GM23248 (cell line): ENCODE data around the gene CPA1. TPM values are rescaled to one million over a fixed set of nuclear protein-coding genes. Genes with fewer than 3 reads are reported as not detected.
A peak's percentile ranks its signal among the peaks of the same experiment; 100 is the strongest.

ENCODE experiments used
- DNase-seq: peaks from one replicate; pipeline ENCODE4 v3.0.0-alpha.2; 2015
- H2AFZ ChIP-seq: fragments of 200-600 bp; sonication (generic); 2 replicates; pipeline ENCODE4 v1.6.1; 2016; ENCODE audit warnings: antibody characterized with exemption
- H3F3A ChIP-seq: fragments of 200-600 bp; sonication (generic); 2 replicates; pipeline ENCODE4 v1.6.1; 2016; ENCODE audit warnings: mild to moderate bottlenecking, antibody characterized with exemption, mixed run types; ENCODE audit not compliant: insufficient read depth
- H3K27ac ChIP-seq: fragments of 200-600 bp; sonication (generic); 2 replicates; pipeline ENCODE4 v1.5.1; 2016; ENCODE audit warnings: mild to moderate bottlenecking
- H3K27me3 ChIP-seq: fragments of 200-600 bp; sonication (generic); replicated peaks from 2 replicates; pipeline ENCODE4 v1.6.1; 2016; ENCODE audit warnings: mild to moderate bottlenecking; ENCODE audit not compliant: insufficient read depth
- H3K36me3 ChIP-seq: fragments of 200-600 bp; sonication (generic); 2 replicates; pipeline ENCODE4 v1.6.1; 2016; ENCODE audit warnings: low read depth, mild to moderate bottlenecking
- H3K4me1 ChIP-seq: fragments of 200-600 bp; sonication (generic); 2 replicates; pipeline ENCODE4 v1.6.1; 2016; ENCODE audit warnings: mild to moderate bottlenecking; ENCODE audit not compliant: insufficient read depth
- H3K4me2 ChIP-seq: fragments of 200-600 bp; sonication (generic); one replicate; pipeline ENCODE4 v1.6.1; 2016; ENCODE audit warnings: mild to moderate bottlenecking; ENCODE audit not compliant: unreplicated experiment
- H3K4me3 ChIP-seq: fragments of 200-600 bp; sonication (generic); 2 replicates; pipeline ENCODE4 v1.5.1; 2016; ENCODE audit warnings: mild to moderate bottlenecking
- H3K79me2 ChIP-seq: fragments of 200-600 bp; sonication (generic); 2 replicates; pipeline ENCODE4 v1.6.1; 2016; ENCODE audit warnings: mild to moderate bottlenecking; ENCODE audit not compliant: insufficient read depth
- H3K9ac ChIP-seq: fragments of 200-600 bp; sonication (generic); 2 replicates; pipeline ENCODE4 v1.6.1; 2016; ENCODE audit warnings: mild to moderate bottlenecking
- H3K9me2 ChIP-seq: fragments of 200-600 bp; sonication (generic); 2 replicates; pipeline ENCODE4 v1.6.1; 2016; ENCODE audit warnings: mixed run types, mild to moderate bottlenecking, moderate library complexity; ENCODE audit not compliant: insufficient read depth
- H3K9me3 ChIP-seq: fragments of 200-600 bp; sonication (generic); one replicate; pipeline ENCODE4 v1.6.1; 2017; ENCODE audit warnings: low read depth
- H4K20me1 ChIP-seq: fragments of 200-600 bp; sonication (generic); 2 replicates; pipeline ENCODE4 v1.6.0; 2016; ENCODE audit not compliant: insufficient read depth
- EZH2 ChIP-seq: fragments of 200-600 bp; sonication (generic); IDR thresholded peaks from 2 replicates; pipeline ENCODE4 v1.6.1; 2018; ENCODE audit warnings: antibody characterized with exemption, mild to moderate bottlenecking; ENCODE audit not compliant: insufficient read depth, poor library complexity, severe bottlenecking
- EZH2phosphoT487 ChIP-seq: fragments of 200-600 bp; sonication (generic); IDR thresholded peaks from 2 replicates; pipeline ENCODE4 v1.6.1; 2018; ENCODE audit warnings: antibody characterized with exemption, moderate library complexity, mild to moderate bottlenecking, low read depth; ENCODE audit not compliant: insufficient read depth
- WGBS, 2 experiments: methylation state at CpG; one replicate each; pipeline ENCODE4 v1.1.6; 2015 to 2017; ENCODE audit warnings: low lambda C conversion rate in 2 of 2, low coverage in 1 of 2; ENCODE audit errors: missing lambda C conversion rate in 2 of 2; 5-methylcytosine and 5-hydroxymethylcytosine counted together
- in situ Hi-C: fragments of 300-500 bp; cut with MboI; formaldehyde crosslinking; loops from 2 replicates; pipeline ENCODE4 v1.15.0; 2020
- polyA plus RNA-seq: library from polyadenylated mRNA; unstranded; fragments of >200 nt; fragmentation: Nextera tagmentation; extraction: Ambion mirVana; gene quantifications from 2 replicates; pipeline ENCODE4 v1.2.1, GENCODE V29; 2016
- total RNA-seq: library from RNA; depleted of rRNA; stranded (reverse); fragments of >200 nt; shearing (Covaris generic); gene quantifications from 2 replicates; pipeline ENCODE4 v1.2.3, GENCODE V29; 2014

Gene CPA1
- total and polyA plus RNA-seq, 2 experiments from 2014 or later: not detected

- WGBS, 2 experiments: 63 to 66% methylated on average over 15 of the region's 15 CpGs
- Histone ChIP-seq H2AFZ (no peak overlapping the region), H3K9me3 (no peaks in the 10 kb centered on the region), H3F3A (peaks cover 36% of the 10 kb centered on the region; the same call in 1 of the 2 replicates), H3K4me1 (peaks cover 66% of the 10 kb centered on the region), H3K27ac (peak overlapping the region; percentile 30), H3K27me3 (no peaks in the 10 kb centered on the region), H3K4me2 (peak overlapping the region; percentile 32), H3K9me2 (no peaks in the 10 kb centered on the region), H3K36me3 (no peaks in the 10 kb centered on the region), H3K4me3 (no peak overlapping the region), H4K20me1 (no peaks in the 10 kb centered on the region), H3K9ac (no peak overlapping the region), H3K79me2 (no peaks in the 10 kb centered on the region)
- peak; percentile 88 for DNase-seq
- TF ChIP-seq EZH2 (no peak), EZH2phosphoT487 (no peak)
- in situ Hi-C loops: no loop called here
These were observed 14.5 kb upstream of the CPA1 start for GRCh38 chr7:130365511-130366441.

DNA sequence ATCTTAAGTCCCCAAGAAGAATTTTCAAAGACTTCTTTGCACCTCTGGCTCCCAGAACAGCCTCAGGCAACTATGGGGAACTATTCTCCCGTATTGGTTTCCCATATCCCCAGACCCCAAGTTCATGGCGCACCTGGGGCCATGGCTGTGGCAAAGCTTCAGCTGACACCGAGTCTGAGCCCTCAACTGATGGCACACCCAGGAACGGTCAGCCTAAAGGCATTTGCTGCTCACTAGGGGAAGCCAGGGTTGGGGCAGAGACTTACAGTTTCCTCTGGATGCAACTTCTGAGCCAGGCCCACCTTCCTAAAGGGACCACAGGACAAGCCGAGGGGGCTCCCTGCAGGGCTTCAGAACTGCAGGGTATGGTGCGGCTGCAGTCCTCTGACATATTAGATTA lies 13.7 kb upstream of the CPA1 start:
- no peaks in the 10 kb centered on the region for H3K9me2 ChIP-seq
- peak overlapping the region; percentile 30 for H3K27ac ChIP-seq
- no peak overlapping the region for H3K4me3 ChIP-seq
- no peaks in the 10 kb centered on the region for H3K27me3 ChIP-seq
- peaks cover 73% of the 10 kb centered on the region for H3K4me1 ChIP-seq
- H3K9me3 ChIP-seq: no peaks in the 10 kb centered on the region
- no peak overlapping the region for H3K9ac ChIP-seq
- H3F3A ChIP-seq: peaks cover 37% of the 10 kb centered on the region; the same call in 1 of the 2 replicates
- TF ChIP-seq EZH2 (no peak), EZH2phosphoT487 (no peak)
- no peaks in the 10 kb centered on the region for H3K36me3 ChIP-seq
- H4K20me1 ChIP-seq: no peaks in the 10 kb centered on the region
- peak overlapping the region; percentile 32 for H3K4me2 ChIP-seq
- WGBS, 2 experiments: 80 to 83% methylated on average over 6 of the region's 6 CpGs
- DNase-seq: peak; percentile 64
- in situ Hi-C loops: no loop called here
- H3K79me2 ChIP-seq: no peaks in the 10 kb centered on the region
- H2AFZ ChIP-seq: no peak overlapping the region

- WGBS, 2 experiments: 88 to 89% methylated on average over 13 of the region's 13 CpGs
- Histone ChIP-seq H3K27ac (no peak overlapping the region), H3K9me2 (no peaks in the 10 kb centered on the region), H3K36me3 (no peaks in the 10 kb centered on the region), H3K79me2 (no peaks in the 10 kb centered on the region), H3K4me2 (no peak overlapping the region), H2AFZ (no peak overlapping the region), H3K9me3 (no peaks in the 10 kb centered on the region), H3K27me3 (no peaks in the 10 kb centered on the region), H4K20me1 (no peaks in the 10 kb centered on the region), H3F3A (peaks cover 41% of the 10 kb centered on the region), H3K4me3 (no peak overlapping the region), H3K9ac (no peak overlapping the region), H3K4me1 (peaks cover 76% of the 10 kb centered on the region)
- no peak for DNase-seq
- in situ Hi-C loops: no loop called here
- no peak for TF ChIP-seq EZH2
- TF ChIP-seq EZH2phosphoT487: no peak
These were observed 13.1 kb upstream of the CPA1 start for GRCh38 chr7:130367088-130367755.

- DNase-seq: no peak
- WGBS, 2 experiments: 94 to 95% methylated on average over 15 to 19 of the region's 19 CpGs
- no peak overlapping the region for H3K4me3 ChIP-seq
- peaks cover 49% of the 10 kb centered on the region for H3F3A ChIP-seq
- no peaks in the 10 kb centered on the region for H3K9me3 ChIP-seq
- H2AFZ ChIP-seq: no peak overlapping the region
- no peaks in the 10 kb centered on the region for H3K79me2 ChIP-seq
- no peak overlapping the region for H3K4me2 ChIP-seq
- TF ChIP-seq EZH2 (no peak), EZH2phosphoT487 (no peak)
- no peak overlapping the region for H3K9ac ChIP-seq
- no peaks in the 10 kb centered on the region for H3K9me2 ChIP-seq
- no peaks in the 10 kb centered on the region for H3K36me3 ChIP-seq
- in situ Hi-C loops: no loop called here
- no peaks in the 10 kb centered on the region for H3K27me3 ChIP-seq
- H4K20me1 ChIP-seq: no peaks in the 10 kb centered on the region
- H3K4me1 ChIP-seq: peaks cover 82% of the 10 kb centered on the region
- no peak overlapping the region for H3K27ac ChIP-seq
These were observed 12.2 kb upstream of the CPA1 start for GRCh38 chr7:130367836-130368746.
